Chondrocyte (in vitro differentiated cells): ENCODE data around the gene FCN3. TPM values are rescaled to one million over a fixed set of nuclear protein-coding genes. Genes with fewer than 3 reads are reported as not detected.
A peak's percentile ranks its signal among the peaks of the same experiment; 100 is the strongest.

Experiments used
- DNase-seq: peaks from one replicate; pipeline ENCODE4 v3.0.0; 2021; ENCODE audit warnings: mixed read lengths, low spot score
- H3K27ac Mint-ChIP-seq: one replicate; pipeline ENCODE4 v1.8.0; 2021; ENCODE audit warnings: mild to moderate bottlenecking, moderate library complexity, mixed read lengths; ENCODE audit not compliant: unreplicated experiment
- H3K27me3 Mint-ChIP-seq: 2 replicates; pipeline ENCODE4 v1.8.0; 2021; ENCODE audit warnings: low read depth, mixed read lengths
- H3K36me3 Mint-ChIP-seq: 2 replicates; pipeline ENCODE4 v1.8.0; 2021; ENCODE audit warnings: low read depth, mixed read lengths
- H3K4me1 Mint-ChIP-seq: 2 replicates; pipeline ENCODE4 v1.8.0; 2021; ENCODE audit warnings: low read depth, mild to moderate bottlenecking, mixed read lengths
- H3K4me3 Mint-ChIP-seq: one replicate; pipeline ENCODE4 v1.8.0; 2021; ENCODE audit warnings: mild to moderate bottlenecking, moderate library complexity, mixed read lengths; ENCODE audit not compliant: unreplicated experiment
- H3K9me3 Mint-ChIP-seq: 2 replicates; pipeline ENCODE4 v1.8.0; 2021; ENCODE audit warnings: low read depth, mixed read lengths
- total RNA-seq: library from RNA; stranded (reverse); gene quantifications from 3 replicates; pipeline ENCODE4 v1.2.1, GENCODE V29; 2021
- TF ChIP-seq, protein P1 (sequence below): fragments of 200-600 bp; sonication (generic); IDR thresholded peaks from 2 replicates; pipeline ENCODE4 v1.5.0; 2021; ENCODE audit warnings: antibody characterized with exemption, mild to moderate bottlenecking, moderate library complexity

Gene FCN3
- total RNA-seq, 1 donor from 2014 or later, result not detected

DNA sequence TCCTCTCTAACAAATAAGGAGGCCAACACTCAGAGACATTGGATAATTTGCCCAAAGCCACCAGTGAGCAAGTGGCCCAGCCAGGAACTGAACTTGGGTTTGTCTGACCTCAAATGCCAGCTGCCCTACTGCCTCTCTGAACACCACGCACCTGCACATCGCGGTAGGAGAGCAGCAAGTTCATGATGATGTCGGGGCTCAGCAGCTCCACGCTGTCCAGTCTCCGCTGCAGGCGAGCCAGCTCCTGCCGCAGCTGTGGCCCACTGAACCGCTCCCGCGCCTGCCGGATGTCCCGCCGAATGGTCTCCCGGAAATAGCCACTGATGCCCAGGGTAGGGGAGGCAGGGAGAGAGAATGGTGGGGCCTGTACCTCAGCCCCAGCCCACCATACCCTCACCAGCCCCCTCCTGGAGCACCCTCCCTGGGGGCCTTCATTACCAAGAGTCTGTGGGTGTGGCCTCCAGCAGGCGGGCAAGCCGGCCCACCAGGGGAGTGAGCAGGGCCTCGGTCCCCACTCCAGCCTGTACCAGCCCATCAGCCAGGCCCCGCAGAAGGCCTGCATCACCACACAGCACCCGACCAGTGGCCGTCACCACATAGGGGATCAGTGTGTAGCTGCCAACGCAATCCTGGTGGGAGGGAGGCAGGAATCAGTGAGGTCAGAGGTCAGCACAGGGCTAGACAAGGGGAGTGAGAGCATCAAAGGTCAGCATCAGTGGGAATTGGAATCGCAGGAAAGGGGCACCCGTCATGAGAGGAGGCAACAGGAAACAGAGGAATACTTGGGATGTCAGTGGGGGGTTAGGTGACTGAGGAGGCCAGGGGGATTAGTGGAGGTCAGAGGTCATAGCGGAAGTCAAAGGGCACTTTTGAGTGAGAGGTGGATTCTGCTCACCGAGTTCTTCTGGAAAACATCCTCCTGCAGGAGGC lies 10.6 kb downstream of the FCN3 start:
- peaks cover 33% of the 10 kb centered on the region for H3K36me3 Mint-ChIP-seq
- peak overlapping the region; percentile 51 for H3K27ac Mint-ChIP-seq
- H3K27me3 Mint-ChIP-seq, result no peaks in the 10 kb centered on the region
- TF ChIP-seq, protein P1, sequence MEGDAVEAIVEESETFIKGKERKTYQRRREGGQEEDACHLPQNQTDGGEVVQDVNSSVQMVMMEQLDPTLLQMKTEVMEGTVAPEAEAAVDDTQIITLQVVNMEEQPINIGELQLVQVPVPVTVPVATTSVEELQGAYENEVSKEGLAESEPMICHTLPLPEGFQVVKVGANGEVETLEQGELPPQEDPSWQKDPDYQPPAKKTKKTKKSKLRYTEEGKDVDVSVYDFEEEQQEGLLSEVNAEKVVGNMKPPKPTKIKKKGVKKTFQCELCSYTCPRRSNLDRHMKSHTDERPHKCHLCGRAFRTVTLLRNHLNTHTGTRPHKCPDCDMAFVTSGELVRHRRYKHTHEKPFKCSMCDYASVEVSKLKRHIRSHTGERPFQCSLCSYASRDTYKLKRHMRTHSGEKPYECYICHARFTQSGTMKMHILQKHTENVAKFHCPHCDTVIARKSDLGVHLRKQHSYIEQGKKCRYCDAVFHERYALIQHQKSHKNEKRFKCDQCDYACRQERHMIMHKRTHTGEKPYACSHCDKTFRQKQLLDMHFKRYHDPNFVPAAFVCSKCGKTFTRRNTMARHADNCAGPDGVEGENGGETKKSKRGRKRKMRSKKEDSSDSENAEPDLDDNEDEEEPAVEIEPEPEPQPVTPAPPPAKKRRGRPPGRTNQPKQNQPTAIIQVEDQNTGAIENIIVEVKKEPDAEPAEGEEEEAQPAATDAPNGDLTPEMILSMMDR, result no peak
- peaks cover 24% of the 10 kb centered on the region for H3K4me1 Mint-ChIP-seq
- H3K4me3 Mint-ChIP-seq, result peak overlapping the region; percentile 12
- DNase-seq, result peak; percentile 82
- H3K9me3 Mint-ChIP-seq, result no peaks in the 10 kb centered on the region

DNA sequence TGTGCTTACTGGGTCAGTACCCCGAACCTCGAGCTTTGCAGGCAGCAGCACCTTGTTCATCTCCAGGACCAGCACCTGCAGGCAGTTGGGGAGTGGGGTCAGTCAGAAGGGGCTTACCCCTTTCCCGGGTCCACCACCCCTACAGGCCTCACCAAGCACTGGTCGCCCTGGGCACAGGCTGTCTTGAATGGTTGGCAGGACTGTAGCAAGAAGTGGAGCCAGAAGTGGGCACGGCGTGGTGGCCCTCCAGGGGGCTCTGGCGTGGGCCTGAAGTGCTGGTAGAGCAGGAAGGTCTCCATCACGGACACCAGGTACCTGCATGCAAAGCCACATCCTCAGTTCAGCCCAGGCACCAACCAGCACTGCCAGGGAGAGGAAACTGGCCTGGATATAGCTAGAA lies 13.1 kb downstream of the FCN3 start:
- H3K27ac Mint-ChIP-seq, result no peak overlapping the region
- no peaks in the 10 kb centered on the region for H3K27me3 Mint-ChIP-seq
- TF ChIP-seq, protein P1, result no peak
- peaks cover 12% of the 10 kb centered on the region for H3K4me1 Mint-ChIP-seq
- H3K9me3 Mint-ChIP-seq, result no peaks in the 10 kb centered on the region
- peak; percentile 85 for DNase-seq
- H3K4me3 Mint-ChIP-seq, result no peak overlapping the region
- H3K36me3 Mint-ChIP-seq, result peaks cover 40% of the 10 kb centered on the region

GRCh38 chr1:27361044-27361402 lies 13.6 kb downstream of the FCN3 start:
- Mint-ChIP-seq H3K4me1 (peaks cover 12% of the 10 kb centered on the region), H3K9me3 (no peaks in the 10 kb centered on the region), H3K27me3 (no peaks in the 10 kb centered on the region), H3K4me3 (no peak overlapping the region), H3K36me3 (peaks cover 40% of the 10 kb centered on the region), H3K27ac (no peak overlapping the region)
- DNase-seq, result peak; percentile 86
- TF ChIP-seq, protein P1, result no peak

GRCh38 chr1:27360159-27361043 lies 14.2 kb downstream of the FCN3 start:
- H3K36me3 Mint-ChIP-seq, result peaks cover 44% of the 10 kb centered on the region
- H3K4me3 Mint-ChIP-seq, result no peak overlapping the region
- TF ChIP-seq, protein P1, result no peak
- H3K4me1 Mint-ChIP-seq, result peaks cover 12% of the 10 kb centered on the region
- H3K9me3 Mint-ChIP-seq, result no peaks in the 10 kb centered on the region
- no peak overlapping the region for H3K27ac Mint-ChIP-seq
- no peaks in the 10 kb centered on the region for H3K27me3 Mint-ChIP-seq
- peak; percentile 92 for DNase-seq

- no peaks in the 10 kb centered on the region for H3K27me3 Mint-ChIP-seq
Observed at GRCh38 chr1:27359822-27360158, 14.8 kb downstream of the FCN3 start.

More at GRCh38 chr1:27359822-27360158, 14.8 kb downstream of the FCN3 start:
- TF ChIP-seq, protein P1, result no peak
- H3K9me3 Mint-ChIP-seq, result no peaks in the 10 kb centered on the region
- DNase-seq, result peak; percentile 63
- no peak overlapping the region for H3K4me3 Mint-ChIP-seq
- peaks cover 46% of the 10 kb centered on the region for H3K36me3 Mint-ChIP-seq
- H3K4me1 Mint-ChIP-seq, result peaks cover 5% of the 10 kb centered on the region
- no peak overlapping the region for H3K27ac Mint-ChIP-seq
